GM18526 (cell line): ENCODE measurements around the gene LAMA2.

Experiments
- POLR2A ChIP-seq: IDR thresholded peaks from 3 replicates; pipeline ENCODE4 v1.6.1; 2011; ENCODE audit not compliant: insufficient read length; ENCODE audit errors: extremely low read depth

Gene LAMA2

DNA sequence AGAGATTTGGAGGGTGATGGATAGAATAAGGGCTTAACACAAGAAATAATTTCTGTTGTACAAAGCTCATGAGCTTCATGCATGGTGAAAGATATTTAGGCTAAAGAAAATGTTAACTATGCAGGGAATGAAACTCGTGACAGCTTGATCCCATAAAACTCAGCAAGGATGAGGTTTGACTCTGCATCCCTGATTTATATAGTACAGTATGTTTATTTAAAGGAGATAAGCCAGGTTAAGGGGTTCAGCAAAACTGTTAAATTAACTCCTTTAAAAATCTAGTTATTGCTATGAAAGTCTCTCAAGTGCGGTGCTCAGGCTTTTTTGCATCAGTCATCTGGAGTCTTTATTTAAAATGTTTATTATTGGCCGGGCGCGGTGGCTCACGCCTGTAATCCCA lies 326.4 kb downstream of the LAMA2 start:
- no peak for TF ChIP-seq POLR2A

DNA sequence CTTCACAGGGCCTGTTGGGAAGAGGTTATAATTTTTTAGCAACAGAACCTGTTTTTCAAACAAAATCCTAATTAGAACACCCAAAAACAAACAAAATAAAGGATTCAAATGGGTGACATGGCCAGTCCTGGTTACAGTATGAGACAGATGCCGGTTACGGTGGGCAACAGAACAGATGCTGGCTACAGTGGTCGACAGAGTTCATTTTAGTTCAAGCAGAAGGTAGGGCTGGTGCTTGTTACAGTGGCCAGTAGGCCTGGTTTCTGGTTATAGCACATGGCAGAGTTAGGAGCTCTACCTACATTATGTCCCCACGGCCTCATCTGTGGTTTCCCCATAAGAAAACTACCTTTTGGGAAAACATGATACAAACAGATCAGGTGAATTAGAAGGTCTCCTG lies 327.7 kb downstream of the LAMA2 start:
- TF ChIP-seq POLR2A, result no peak

DNA sequence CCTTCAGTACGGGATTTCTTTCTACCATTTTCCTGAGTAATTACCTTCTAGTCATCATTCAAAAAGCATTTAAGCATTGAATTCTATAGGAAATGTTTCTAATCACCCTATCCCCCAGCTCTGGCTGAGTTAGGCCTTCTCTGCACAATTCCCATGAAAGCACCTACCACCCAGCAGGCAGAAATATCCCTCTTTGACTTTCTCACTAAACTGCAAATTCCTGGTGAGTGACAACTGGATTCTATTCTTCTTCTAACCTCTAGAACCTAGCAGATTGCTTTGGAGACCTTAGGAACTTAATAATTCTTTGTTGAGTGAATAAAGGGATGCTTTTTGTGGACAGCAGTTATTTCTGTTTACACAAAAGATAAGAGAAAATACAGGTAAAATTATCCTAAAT lies 328.7 kb downstream of the LAMA2 start:
- TF ChIP-seq POLR2A, result no peak

DNA sequence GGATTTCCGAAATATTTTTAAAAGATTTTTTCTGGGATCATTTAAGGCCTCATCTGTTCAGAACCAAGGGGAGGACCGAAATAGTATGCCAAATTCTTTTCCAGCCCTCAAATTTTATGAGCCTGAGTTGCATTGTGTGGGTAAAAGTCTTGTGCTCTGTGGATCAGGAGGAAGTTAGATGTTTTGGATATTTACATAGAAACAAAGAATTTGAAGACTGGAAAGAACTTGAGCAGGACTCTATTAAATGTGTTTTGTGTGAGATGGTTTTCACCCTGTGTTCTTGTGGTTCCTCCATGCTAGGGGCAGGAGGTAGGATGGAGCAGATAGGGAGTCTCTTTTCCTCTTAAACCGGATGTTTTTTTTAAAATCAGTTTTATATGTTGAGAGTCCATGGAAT lies 329.1 kb downstream of the LAMA2 start:
- TF ChIP-seq POLR2A, result no peak

DNA sequence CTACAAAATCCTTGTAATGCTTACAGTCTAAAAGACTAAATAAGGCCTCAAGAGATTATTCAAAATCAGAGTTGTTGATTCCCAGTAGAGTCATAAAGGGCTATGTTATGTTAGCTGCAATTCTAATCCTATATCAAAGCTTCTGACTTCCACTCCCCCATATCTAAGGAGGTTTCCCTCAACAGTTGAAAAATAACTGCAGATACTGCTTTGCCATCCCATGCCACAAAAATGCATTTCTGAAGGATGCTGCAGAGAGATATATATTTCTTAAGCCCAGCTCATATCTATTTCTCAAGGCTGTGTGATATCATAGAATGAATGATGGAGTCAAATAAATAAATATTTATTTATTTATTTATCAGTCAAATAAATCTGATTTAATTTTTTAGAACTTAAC lies 332.3 kb downstream of the LAMA2 start:
- TF ChIP-seq POLR2A, result no peak

DNA sequence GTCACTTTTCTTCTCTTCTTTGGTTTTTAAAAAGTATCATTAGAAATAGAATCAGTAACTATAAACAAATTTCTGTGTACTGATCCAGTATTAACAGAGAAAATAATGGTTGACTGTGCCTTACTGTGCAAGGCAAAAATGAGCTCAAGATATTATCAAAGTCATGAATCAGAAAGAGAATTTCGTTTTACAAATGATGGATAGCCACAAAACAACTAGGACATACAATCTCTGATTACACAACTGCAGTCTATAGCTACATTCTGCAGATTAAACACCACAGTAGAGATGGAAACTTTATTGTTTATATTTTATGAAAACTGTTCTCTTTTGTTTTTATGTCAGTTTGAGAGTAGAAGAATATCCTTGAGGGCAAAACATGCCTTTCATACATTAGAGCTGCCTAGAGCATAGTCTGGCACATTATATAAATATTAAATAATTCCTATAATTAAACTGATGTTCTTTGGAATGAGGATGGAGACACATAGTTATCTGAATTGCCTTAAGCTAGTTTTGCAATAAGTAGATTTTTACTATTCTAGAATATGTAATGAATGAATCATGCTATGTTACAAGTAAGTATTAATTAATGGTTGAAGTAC lies 333.1 kb downstream of the LAMA2 start:
- TF ChIP-seq POLR2A, result no peak

DNA sequence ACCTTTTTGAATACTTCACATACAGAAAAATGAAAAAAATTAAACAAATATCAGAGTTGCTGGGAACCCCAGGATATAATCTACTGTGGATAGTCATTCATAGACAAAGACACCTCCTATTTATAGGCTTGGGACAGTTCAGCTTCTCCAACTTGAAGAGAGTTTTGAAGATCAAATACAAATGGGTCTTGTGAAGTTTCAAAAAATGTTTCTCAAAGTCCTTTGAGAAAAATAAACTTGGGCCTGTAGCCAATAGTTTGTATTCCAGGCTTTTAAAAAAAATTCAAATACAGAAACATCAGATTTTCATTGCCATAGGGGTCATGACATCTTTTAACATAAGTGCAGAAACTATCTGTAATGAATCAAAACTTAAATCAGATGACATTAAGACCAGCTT lies 334.8 kb downstream of the LAMA2 start:
- TF ChIP-seq POLR2A, result no peak

DNA sequence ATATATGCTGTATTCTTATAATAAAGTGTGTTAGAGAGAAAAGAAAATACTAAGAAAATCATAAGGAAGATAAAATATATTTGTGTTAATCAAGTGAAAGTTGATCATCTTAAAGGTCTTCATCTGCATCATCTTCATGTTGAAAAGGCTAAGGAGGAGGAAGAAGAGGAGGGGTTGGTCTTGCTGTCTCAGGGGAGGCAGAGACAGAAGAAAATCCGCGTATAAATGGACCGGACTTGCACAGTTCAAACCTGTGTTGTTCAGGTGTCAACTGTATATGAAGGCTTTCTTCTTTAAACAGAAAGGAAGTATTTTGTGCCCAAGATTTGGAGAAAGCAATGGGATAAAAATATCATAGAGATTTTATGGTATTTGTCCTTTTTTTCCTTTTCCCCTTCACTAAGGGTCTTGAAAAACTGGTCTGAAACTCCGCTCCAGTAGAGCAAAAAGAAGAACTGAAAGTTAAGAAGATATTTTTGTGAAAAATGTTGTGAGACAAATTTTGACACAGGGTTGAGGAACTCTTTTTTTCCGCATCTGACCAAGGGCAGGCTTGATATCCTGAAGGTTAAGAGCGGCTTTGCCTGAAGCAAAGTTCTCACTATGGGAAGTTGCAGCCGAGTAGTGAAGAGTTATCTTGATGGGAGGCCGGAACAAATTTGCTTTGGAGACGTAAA lies 350.7 kb downstream of the LAMA2 start:
- no peak for TF ChIP-seq POLR2A

DNA sequence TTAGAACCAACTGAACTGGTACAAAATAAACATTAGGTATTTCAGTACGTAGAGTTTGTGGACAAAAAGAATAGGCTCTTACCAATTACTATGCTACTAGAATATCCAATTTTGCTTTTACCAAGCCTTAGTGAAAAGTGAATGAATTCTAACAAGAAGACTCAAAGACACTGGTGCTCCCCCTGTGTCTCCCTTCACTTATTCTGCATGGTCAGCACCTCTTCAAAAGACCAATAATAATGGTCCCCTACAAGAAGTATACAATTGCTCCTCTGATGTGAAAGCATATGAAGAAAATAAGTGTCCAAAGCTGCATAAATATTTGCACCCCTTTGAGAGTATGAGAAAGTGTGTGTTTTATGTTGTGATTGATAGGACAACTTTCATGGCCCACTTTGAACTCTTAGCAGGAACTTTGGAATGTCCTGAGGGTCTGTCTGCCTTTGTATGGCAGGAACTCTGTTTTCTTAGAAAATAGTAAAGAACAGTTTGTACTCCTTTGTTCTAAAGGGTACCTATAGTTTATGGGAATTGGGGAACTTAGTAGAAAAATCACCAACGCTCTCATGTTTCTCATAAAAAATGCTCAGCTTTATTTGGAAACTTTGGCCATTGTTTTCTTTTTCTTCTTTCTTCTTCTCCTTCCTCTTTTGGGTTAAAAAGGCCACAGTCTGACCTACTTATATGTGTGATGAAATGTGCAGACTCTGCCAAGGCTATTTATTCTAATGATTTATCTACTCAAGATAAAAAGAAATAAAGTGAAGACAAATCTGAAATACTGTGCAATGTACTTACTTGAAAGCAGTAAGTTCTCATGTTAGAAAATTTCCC lies 352.4 kb downstream of the LAMA2 start:
- no peak for TF ChIP-seq POLR2A

DNA sequence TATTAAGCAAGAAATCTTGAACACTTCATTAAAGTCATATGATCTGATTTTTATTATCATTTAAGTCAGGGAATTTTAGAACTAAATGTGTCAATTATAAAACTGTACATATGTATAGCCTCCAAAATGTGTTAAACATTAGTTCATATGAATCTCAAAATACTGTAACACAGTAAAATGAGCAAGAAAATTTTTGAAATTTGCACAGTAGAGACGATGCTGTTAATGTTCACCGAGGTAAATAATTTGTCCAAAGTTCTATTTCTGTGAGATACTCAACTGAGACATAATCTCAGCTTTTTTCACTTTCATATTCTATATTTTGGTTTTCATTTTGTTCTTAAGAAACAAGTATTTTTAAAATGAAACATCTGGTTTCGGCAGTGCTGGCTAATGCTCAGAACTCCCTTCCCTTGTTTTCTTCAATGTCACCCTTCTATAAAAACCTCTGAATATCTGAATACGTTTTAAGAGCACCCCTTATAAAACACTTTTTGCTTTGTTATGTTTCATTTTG lies 353.1 kb downstream of the LAMA2 start:
- no peak for TF ChIP-seq POLR2A

DNA sequence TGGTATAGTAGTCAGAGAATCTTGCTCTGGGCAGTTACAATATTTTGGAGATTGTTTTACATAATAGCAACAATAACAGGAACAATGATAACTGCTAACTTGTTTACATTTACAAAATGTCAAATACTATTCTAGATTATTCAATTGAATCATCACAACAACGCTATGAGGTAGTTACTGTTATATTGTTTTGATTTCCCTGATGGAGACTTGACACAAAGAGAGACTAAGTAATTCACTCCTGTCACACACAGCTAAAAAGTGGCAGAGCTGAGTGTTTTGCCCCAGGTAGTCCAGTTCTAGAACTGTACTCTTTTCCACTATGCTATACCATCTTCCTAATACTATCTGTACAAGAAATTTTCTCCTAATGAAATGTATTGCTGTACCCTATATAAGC lies 356.1 kb downstream of the LAMA2 start:
- no peak for TF ChIP-seq POLR2A

DNA sequence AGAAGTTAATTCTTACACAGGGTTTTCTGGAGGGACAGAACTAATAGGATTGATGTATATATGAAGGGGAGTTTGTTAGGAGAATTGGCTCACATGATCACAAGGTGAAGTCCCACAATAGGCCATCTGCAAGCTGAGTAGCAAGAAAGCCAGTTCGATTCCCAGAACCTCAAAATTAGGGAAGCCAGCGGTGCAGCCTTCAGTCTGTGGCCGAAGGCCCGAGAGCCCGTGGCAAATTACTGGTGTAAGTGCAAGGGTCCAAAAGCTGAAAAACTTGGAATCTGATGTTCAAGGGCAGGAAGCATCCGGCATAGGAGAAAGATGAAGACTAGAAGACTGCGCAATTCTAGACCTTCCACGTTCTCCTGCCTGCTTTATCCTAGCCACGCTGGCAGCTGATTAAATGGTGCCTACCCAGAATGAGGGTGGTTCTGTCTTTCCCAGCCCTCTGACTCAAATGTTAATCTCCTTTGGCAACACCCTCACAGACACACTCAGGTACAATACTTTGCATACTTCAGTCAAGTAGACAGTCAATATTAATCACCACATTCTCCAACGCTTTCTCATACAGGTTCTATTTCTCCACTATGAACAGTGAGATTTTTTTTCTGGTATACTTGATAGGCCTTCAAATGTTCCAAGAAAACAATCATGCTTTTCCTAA lies 357.0 kb downstream of the LAMA2 start:
- TF ChIP-seq POLR2A, result no peak

DNA sequence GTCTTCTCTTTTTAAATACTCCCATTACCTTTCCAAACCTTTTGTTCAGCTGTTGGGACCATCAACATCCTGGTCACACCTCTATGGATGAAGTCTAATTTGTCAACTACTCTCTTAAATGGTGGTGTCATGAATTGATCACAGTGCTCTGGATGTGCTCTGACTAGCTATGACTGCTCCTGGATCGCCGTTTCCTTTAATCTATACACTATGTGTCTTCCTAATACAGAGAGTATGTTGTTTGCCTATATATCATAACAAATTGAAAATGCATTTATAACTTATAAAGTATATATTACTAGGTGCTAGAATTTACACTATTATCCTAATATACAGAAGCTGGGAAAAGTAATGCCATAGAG lies 357.5 kb downstream of the LAMA2 start:
- no peak for TF ChIP-seq POLR2A

DNA sequence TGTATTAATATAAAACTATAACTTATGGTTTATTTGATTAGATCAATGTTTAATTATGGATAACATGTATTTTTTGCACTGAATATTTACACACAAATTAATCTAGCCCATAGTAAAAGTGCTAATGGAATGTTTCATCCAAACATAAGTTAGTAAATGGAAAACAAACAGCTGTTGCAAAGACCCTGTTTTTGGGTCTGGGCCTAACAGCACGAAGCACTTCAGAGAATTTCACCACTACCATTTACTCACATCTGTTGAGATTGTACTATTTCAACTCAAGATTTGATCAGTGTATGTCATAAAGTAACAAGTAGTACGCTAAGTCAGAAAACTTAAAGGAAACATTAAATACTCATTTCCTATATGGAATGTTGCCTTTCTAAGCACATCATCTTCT lies 359.6 kb downstream of the LAMA2 start:
- TF ChIP-seq POLR2A, result no peak

DNA sequence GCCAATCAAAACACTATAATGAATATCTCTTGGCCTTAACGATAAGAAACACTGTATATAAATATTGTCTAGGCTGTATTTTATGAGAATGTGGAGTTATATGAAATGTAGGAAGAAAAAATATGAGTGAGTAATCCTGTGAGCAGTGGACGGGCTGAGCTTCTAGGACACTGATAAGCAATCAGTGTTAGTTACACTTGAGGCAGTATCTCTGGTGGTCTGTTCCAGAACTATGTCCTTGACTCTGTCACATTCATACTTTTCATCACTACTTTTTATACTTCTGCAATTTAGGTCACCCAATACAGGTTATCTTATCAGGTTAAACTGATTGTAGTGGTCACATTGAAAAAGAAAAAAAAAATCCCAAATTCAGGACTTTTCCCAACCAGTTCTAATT lies 360.4 kb downstream of the LAMA2 start:
- TF ChIP-seq POLR2A, result no peak

DNA sequence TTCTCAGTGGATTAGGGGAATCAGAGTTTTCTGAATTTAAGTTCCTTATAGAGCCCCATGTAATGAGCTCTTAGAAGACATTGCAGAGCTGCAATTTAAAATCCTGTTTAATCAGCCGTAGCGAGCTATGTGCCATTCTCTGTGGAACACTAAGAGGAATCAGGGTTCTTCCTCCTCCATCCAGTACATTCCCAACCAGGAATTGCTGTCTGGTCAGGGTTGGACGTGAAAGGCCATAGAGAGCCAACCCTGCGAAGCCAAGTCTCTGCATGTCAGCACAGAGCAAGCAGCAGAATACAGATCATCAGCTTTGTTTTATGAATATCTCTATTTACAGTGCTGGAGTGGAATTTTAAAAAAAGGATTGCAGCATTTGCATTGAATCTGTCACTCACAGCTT lies 366.0 kb downstream of the LAMA2 start:
- no peak for TF ChIP-seq POLR2A
